ENCODE measurements around the gene SWAP70.

The SWAP70 gene

DNA sequence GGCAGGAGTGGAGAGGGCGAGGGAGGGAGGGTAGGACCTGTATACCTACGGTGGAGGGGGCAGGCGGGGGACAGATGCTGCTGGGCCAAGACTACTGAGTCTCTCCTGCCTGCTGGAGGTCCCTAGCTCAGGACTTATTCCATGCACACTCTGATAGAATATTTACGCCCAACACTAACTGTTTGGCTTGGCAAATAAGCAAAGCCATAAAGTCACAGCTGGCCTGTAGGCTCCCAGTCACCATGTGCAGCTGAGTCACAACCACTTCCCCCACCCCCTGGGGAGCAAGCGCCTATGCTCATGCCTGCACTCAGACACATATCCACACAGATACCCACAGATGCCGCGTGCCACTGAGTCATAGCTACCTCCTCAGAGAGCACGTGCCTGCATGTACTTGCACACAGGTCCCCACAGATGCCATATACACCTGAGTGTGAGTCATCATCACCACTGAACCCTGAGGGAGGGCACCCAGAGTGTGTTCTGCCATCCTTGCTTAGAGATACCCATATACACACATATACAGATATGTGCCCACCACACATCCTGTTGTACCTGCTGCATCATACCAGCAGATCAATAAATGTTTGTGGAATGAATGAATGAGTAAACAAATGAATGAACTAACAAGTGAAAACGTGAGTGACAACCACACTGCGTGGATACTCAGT, 95.8 kb downstream of the SWAP70 start:
- no peak overlapping the region for H3K4me3 ChIP-seq (ENCODE audit: low read depth, low read length)
- DNase-seq (ENCODE audit: low read depth), result peak; percentile 100

DNA sequence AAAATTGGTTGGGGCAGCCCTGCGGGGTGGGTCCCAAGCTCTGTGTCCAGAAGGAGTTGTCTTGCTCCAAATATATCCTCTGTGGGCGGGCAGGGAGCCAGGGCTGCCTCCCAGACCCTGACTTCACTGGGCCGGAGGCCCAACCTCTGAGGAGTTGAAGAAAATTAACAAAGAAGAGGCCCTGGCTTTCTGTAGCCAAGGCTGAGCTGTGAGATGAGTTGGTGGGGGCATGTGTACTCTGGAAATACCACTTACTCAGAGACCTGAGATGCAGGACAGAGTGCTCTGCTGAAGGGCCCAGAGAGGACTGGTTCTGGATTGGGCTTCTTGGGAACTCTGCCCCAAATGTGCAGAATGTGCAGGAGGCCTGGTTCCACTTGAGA, 96.3 kb downstream of the SWAP70 start:
- peak; percentile 92 for DNase-seq (ENCODE audit: low read depth)
- H3K4me3 ChIP-seq (ENCODE audit: low read depth, low read length), result no peak overlapping the region

DNA sequence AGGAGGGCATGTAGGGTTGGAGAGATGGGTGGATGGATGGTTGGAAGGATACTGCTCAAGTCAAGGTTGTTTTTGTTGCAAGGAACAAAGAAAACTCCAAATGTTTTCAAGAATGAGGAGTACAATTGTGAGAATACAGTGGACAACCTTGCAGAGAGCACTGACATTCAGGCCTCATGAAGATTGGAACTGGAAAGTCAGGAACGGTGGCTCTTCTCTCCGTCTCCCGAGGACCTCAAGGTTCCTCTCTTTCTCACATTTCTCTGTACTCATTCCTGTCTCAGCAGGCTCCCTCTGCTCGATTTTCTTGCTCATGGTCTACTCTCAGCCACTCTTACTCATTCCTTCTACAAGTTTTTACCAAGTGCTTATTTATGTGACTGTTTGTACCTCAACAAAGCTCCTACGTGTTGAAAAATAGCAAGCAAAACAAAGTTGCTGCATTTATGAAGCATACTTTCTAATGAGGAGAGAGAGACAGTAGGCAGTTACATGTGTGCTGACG, 97.6 kb downstream of the SWAP70 start:
- no peak overlapping the region for H3K4me3 ChIP-seq (ENCODE audit: low read depth, low read length)
- no peak for DNase-seq (ENCODE audit: low read depth)

DNA sequence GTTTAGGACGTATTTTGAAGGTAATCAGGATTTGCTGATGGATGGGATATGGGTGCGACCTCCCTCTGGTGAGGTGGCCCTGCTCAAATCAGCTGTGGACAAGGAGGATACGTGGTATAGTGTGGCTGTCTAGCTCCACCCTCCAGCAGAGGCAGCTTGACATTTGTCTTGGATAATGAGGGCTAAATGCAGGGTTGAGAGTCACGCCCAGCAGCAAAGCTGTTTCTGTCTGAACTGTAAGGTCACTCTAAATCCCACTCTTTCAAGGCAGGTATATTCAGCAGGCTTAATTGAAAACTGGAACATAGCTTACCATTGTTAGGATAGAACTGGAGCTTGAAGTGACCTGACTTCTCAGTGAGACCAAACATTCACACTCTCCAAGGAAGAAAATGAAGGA, 98.7 kb downstream of the SWAP70 start:
- DNase-seq (ENCODE audit: low read depth), result no peak
- H3K4me3 ChIP-seq (ENCODE audit: low read depth, low read length), result no peak overlapping the region

DNA sequence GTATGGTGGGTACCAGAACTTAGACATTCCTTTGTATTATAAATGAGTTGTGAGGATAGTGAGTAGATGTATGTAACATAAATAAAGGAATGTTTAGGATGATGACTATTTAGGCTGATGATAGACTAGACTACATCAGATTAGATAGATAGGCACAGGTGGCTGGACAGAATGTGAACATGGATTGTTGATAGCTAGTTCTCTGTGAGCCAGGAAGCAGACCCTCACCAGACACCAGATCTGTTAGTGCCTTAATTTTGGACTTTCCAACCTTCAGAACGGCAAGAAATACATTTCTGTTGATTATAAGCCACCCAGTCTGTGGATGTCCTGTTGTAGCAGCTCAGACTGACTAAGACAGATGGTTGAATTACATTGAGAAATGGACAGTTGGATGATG, 99.4 kb downstream of the SWAP70 start:
- no peak overlapping the region for H3K4me3 ChIP-seq (ENCODE audit: low read depth, low read length)
- no peak for DNase-seq (ENCODE audit: low read depth)

DNA sequence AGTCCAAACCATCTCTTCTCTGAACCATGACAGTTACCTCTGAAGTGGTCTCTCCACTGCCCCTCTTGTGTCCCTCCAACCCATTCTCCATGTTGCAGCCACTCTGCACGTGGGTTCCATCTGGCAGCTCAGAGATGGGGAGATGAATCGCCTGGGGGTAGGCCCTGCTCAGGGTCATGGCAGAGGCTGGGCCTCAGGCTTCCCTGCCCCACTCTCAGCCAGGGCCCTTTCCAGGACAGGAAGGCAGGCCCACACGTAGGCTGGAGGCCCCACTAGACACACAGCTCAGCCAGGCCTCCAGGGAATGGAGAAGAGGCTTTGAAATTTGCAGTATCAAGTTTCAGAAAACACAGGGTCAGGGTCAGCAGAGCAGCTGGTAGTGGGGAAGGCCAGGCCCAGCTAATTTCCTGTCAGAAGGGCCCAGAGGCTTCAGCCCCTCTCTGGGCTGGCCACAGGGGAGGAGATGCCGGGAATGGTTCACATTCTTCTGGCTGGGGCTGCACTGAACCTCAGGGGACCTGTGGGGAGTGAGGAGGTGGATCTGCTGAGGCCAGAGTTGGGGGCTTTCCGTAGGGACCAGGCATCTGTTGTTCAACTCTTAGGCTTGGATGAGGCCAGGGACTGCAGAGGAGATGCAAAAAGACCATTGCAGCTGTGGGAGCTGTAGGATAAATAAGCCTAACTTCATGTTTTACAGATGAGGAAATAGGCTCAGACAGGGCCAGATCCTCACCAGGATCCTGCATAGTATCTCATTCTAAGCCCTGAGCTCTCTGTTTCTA, 101.6 kb downstream of the SWAP70 start:
- DNase-seq (ENCODE audit: low read depth), result peak; percentile 99
- H3K4me3 ChIP-seq (ENCODE audit: low read depth, low read length), result no peak overlapping the region

DNA sequence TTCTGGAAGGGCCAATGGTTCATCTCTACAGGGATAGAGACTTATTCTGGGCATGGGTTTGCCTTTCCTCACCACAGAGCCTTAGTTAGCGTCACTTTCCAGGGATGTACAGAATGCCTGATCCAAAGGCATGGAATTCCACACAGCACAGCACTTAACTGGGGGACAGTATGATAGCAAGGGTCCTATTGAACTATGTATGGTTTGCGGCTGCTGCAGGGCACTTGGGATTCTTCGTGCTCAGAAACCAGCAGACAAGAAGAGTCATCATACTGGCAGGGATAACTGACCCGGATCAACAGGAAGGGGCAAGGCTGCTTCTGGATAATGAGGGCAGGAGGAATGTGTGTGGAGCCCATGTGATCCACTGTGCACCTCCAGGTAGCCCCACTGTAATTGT, 105.7 kb downstream of the SWAP70 start:
- DNase-seq (ENCODE audit: low read depth), result no peak
- no peak overlapping the region for H3K4me3 ChIP-seq (ENCODE audit: low read depth, low read length)

DNA sequence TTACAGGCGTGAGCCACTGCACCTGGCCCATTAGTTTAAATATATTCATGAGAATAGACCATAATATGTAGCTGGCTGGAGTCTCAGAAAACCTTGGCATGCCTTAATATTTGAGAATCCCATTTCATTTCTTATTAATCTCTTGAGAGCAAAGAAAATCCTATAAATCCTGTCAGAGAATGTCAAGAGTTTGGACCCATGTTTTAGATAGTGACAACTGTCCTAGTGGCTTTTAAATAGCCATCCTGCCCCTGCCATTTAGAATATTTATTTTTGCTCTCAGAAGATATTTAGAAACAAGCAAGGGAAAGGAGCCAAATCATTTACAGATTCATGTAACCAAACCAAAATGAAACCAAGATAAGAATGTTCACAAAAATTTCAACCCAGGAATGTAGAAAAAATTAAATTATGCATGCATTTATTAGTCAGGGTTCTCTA, 107.2 kb downstream of the SWAP70 start:
- no peak overlapping the region for H3K4me3 ChIP-seq (ENCODE audit: low read depth, low read length)
- DNase-seq (ENCODE audit: low read depth), result no peak

DNA sequence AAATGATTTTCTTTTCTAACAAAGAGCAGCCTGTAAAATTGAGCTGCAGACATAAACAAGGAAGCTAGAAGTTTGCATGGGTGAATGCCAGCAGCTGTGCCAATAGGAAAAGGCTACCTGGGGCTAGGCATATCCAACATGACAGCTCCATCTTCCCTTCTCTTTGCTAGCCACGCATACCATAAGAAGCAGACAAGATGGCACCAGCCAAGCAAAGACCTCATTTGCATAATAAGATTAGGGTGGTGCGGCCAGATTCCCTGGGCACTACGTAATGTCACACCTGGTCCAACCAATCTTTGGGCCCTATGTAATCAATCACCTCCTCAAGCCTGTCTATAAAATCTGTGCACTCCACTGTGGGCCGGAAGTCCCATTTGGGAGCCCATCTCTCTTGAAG, 108.3 kb downstream of the SWAP70 start:
- no peak for DNase-seq (ENCODE audit: low read depth)
- no peak overlapping the region for H3K4me3 ChIP-seq (ENCODE audit: low read depth, low read length)

DNA sequence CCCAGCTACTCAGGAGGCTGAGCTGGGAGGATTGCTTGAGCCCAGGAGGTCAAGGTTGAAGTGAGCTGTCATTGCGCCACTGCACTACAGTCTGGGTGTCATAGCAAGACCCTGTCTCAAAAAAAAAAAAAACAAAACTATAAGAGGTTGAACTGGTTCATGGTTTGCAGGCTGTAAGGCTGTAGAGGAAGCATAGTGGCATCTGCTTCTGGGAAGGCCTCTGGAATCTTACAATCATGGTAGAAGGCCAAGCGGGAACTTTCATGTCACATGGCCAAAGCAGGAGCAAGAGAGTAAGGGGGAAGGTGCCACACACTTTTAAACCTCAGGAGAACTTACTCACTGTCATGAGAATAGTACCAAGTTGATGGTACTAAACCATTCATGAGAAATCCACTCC, 109.6 kb downstream of the SWAP70 start:
- DNase-seq (ENCODE audit: low read depth), result no peak
- no peak overlapping the region for H3K4me3 ChIP-seq (ENCODE audit: low read depth, low read length)

DNA sequence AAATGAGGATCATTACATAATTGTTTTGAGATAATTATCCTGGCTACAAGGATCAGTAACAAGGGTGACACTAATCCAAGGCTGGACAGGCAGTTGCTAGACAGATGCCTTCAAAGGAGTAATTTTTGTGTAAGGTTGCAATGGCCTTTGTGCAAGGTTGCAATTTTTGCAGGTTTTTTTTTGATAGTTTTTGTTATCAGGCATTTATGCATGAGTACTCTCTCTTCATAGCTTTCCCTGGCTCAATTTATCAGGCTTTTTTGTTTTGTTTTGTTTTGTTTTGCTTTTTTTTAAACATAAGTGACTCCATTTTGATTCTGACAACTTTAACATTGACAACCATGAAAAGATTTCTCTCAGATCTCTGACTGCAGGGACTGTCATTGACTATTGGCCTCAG, 110.2 kb downstream of the SWAP70 start:
- H3K4me3 ChIP-seq (ENCODE audit: low read depth, low read length), result no peak overlapping the region
- no peak for DNase-seq (ENCODE audit: low read depth)

DNA sequence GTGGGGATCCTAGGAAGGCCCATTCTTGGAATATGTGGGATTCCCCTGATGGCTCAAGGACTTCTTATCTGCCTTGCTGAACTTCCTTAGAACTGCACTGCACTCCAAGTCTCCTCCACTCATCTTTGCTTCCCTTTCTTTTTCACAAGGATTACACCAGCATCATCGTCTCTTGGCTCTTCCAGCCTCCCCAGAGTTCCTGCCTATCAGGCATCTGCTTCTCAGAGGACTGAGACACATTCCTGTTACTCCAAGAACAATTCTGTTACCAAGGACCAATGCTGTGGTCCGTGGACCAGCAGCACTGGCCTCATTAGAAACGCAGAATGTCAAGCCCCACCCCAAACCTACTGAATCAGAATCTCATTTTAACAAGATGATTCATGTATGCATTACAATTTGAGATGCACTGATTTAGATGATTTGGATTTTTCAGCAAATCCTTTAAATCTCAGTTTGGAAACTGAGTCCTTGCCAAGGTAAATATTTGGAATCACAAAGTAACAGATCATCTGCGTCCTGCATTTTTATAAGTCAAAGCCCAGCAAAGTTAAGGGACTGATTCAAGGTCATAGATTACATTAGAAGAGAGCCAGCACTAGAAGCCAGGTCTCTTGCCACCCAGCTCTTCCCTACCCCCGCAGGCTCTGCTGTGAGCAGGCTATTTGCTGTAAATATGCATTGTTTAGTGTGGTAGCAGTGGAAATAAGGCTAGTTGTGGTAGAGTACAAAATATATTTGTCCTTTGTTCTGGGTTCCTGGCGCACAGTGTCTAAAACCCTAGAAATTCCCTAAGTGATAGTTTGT, 110.9 kb downstream of the SWAP70 start:
- no peak overlapping the region for H3K4me3 ChIP-seq (ENCODE audit: low read depth, low read length)
- DNase-seq (ENCODE audit: low read depth), result peak; percentile 69

DNA sequence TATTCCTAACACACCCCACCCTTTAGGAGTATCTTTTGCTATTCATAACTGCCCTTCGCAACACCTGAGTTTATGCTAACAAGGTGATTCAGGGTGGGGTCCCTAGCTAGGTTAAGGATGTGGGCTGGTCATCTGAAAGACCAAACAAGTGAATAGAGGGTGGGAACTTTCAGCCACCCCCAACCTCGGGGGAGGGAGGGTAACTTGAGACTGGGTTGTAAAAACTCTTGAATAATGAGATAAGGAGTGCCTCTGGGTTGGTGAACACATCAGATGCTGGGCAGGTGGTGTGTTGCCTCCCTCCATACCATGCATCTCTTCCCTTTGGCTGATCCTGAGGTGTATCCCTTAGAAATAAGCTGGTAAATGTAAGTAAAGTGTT, 111.5 kb downstream of the SWAP70 start:
- H3K4me3 ChIP-seq (ENCODE audit: low read depth, low read length), result peak overlapping the region; percentile 16
- DNase-seq (ENCODE audit: low read depth), result no peak

DNA sequence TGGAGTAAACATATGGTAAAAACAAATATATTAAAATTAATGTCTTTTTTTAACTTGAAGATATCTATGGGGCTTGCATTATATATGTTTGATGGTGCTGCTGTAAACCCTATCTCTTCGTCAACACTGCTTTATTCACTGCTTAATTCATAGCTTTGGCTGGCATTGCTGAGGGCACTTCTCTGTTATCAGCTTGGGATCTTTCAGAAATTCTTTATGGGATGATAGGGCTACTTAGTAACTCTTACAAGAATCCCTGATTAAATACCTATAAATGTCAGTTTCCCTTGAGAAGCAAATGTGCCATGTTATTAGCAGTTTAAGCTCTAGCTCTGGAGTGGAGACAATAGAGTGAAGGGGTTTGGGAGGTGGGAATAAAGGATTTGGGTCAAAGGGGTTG, 112.3 kb downstream of the SWAP70 start:
- H3K4me3 ChIP-seq (ENCODE audit: low read depth, low read length), result peak overlapping the region; percentile 24
- DNase-seq (ENCODE audit: low read depth), result no peak

DNA sequence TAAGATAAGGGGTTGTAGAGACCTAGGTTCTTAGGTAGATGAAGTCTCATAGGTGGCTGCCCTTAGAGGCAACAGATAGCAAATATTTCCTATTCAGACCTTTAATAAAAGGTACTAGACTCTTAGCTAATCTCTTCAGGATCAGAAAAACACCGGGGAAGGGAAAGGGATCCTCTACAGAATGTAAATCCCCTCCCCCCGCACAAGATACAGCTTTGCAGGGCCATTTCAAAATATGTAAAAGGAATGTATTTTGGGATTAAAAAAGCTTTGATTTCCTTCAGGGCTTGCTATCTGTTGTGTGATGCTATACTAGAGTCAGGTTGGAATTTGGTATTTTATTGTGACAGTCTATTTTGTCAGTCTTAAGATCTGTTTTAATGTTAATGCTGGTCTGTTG, 113.2 kb downstream of the SWAP70 start:
- peak overlapping the region; percentile 24 for H3K4me3 ChIP-seq (ENCODE audit: low read depth, low read length)
- DNase-seq (ENCODE audit: low read depth), result no peak

DNA sequence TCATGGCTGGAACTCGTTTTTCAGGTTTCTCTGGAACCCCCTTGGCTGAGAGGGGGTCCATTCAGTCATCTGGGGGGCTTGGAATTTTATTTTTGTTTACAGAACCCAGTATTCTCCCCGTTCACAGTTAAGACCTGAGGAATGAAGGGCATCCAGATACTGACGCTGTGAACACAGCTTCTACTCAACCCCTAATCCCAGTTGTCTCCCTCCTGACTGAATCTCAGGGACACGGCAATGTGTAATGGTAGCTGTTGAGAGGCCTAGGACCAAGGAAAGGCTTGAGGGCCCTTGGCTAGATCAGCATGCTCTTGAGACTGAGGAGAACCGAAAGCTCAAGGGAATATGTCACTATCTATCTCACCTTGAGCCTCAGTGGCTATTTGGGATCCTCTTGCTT, 113.6 kb downstream of the SWAP70 start:
- no peak overlapping the region for H3K4me3 ChIP-seq (ENCODE audit: low read depth, low read length)
- DNase-seq (ENCODE audit: low read depth), result no peak

DNA sequence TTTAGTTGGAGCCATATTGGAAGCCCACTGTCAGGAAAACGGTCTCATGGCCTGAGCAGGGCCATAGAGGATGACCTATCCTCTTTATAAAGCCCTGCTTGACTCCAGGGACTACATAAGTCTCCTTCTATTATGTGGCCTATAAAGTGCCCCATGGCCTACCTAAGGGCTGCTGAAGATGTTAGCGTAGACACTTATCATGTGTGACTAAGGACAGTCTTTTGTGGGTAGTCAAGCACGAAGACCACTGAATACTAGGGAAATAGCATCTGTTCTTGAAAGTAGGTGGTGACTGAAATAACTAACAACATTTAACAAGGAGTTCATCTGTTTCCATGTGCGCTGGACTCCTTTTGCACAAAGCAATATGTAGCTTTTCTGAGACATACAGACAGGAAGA, 117.1 kb downstream of the SWAP70 start:
- no peak overlapping the region for H3K4me3 ChIP-seq (ENCODE audit: low read depth, low read length)
- no peak for DNase-seq (ENCODE audit: low read depth)

DNA sequence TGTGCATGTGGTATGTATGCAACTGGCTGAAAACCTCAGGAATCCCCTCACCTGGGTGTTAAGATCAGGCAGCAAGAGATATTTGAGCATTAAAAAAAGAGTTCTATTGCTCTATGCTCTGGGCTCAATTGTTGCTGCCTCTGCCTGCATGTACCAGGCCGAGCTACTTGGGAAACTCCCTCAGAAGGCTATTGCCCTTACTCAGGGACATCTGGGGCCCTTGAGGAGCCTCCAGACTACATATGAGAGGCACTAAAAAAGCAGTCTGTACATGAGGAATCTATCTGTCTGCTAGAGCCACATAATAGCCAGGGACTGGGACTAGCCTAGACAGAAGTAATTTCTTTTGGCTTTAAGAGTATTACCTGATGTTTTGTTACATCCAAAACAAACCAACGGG, 120.1 kb downstream of the SWAP70 start:
- no peak for DNase-seq (ENCODE audit: low read depth)

DNA sequence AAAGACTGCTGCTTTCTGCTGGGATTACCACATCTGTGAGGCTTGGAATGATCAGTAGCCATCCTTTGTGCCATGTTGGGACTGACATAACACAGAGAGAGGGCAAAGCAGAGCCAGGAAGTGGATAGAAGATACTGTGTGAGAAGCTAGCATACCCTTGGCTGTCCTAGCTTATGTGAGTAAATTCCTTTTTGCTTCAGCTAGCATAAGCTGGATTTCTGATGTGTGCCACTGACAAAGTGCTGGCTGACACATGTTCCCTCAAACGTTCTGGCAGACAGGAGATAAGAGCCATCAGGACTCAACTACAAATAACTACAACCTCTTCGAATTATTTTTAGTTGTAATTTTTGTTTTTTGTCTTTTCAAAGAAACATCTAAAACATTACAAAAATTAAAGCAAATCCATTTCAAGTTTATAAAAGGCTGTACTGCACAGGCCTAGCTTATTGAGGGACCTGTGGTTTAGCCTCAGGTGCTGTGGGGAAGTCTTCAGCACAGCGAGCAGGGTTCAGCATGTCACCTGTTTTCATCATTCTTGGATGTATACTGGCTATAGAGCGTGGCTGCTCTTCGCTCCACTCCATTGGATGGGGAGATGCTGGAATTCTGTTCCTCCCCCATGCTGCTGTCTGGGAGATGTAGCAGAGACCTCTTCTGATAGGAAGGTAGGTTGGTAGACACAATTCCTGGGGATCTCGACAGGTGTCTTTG, 120.9 kb downstream of the SWAP70 start:
- no peak overlapping the region for H3K4me3 ChIP-seq (ENCODE audit: low read depth, low read length)
- no peak for DNase-seq (ENCODE audit: low read depth)

More for the DNA sequence above, 120.1 kb downstream of the SWAP70 start:
- no peak overlapping the region for H3K4me3 ChIP-seq (ENCODE audit: low read depth, low read length)

DNA sequence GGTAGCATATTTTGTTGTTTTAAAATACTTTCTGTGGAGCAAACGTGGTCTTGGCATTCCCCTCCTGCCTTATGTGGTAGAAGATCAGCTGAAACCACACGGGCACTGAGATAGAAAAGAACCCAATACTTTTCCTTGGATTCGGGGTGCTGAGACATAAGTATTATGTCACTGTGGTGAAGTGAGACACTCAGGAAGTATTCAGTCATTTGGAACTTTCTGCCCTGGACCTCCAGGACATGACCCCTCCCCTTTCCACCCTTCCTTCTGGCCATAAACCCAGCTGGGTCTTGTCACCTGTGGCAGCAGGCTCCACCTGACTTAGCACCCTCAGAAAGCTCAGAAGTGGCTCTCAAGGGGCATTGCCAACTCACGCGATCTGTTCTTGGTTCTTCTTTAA, 123.4 kb downstream of the SWAP70 start:
- DNase-seq (ENCODE audit: low read depth), result no peak
- H3K4me3 ChIP-seq (ENCODE audit: low read depth, low read length), result no peak overlapping the region
